CD4-positive, alpha-beta T cell treated with Interleukin-12 subunit alpha and Interleukin-12 subunit beta, for 1 hour (primary cell): Measurements from ENCODE around the gene ANKFY1.
"Not testable (repeated sequence)": the region's sequence is repeated elsewhere in the genome, so short reads cannot be mapped to it uniquely, and the experiment has no call there.

ENCODE experiments used
- DNase-seq: peaks from one replicate; pipeline ENCODE4 v3.0.0-alpha.2; 2020

The ANKFY1 gene

DNA sequence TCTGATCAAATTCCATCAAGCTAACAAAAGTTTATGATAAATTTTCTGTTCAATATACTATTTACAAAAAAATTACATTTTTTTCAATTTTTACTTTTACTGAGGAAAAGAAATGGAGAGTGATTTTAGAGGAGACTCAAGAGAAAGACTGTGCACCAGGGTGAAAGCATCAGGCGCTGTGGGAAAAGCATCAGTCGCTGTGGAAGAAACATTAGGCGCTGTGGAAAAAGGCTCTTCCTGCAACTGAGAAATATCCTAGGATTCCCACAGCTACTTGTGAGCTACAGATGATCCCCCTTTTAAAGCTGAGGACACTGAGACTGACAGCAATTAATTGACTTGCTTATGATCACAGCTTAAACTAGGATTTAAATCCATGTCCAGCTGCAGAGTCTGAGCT, 4.9 kb downstream of the ANKFY1 start:
- no peak for DNase-seq

DNA sequence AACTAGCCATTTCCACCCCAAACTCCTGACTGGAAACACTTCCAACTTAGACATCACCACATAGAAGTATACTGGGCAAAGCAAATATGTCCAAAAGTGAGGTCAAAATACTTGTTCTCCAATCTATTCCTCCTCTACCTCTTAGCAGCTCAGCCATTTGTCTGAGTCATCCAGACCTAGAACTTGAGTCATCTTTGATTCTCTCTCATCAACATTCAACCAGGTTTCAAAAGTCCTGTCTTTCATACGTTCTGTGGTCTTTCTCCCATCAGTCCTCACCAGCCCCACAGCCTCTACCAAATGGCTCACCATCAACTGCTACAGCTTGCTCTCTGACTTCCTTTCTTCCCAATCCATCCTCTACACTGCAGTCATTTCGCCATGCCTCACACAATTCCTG, 6.8 kb downstream of the ANKFY1 start:
- no peak for DNase-seq

DNA sequence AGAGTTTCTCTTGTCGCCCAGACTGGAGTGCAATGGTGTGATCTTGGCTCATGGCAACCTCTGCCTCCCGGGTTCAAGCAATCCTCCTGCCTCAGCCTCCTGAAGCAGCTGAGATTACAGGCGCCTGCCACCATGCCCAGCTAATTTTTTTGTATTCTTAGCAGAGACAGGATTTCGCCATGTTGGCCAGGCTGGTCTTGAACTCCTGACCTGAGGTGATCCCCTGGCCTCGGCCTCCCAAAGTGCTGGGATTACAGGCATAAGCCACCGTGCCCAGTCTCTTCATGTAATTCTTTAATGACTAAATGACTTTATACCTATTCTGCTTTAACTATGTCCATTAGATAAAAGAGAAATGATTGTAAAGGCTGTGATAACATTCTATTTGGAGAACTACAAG, 8.5 kb downstream of the ANKFY1 start:
- DNase-seq = not testable (repeated sequence)

DNA sequence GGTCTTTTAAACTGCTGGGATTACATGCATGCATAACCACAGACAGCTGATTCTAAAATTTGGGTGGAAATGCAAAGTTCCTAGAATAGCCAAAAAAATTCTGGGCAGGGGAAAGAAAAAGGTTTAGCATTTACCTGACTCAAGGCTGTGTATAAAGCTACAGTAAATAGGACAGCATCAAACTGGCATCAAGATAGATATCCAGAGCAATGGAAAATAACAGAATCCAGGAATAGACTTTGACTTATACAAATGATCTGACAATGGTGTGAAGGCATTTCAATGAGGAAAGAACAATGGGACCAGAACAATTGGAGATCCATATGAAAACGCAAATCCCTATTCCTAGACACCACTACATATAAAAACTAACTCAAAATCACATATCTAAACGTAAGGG, 12.9 kb downstream of the ANKFY1 start:
- DNase-seq = no peak

DNA sequence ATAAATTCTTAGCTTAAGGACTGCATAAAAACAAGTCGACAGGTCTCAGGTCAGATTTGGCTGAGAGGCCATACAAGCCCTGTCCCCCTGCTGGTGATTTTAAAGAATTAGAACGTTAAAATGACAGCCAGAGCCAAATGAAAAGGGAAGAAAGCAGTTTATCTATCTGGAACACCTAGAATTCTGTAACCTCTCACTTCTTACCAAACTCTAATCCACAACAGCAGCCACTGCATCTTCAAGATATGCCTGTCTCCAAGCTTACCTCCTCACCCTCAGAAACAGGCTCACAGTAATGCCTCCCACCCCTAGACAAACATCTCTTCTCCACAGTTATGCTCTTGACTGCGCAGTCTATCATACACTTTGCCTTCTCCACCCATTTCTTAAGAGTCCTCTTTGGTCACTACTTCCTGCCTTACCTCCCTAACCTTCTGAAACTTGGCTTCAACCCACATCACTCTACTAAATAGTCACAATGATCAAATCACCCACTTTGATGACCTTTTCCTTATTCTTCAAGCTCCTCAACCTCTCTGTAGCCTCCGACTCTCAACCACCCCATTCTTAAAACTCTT, 14.2 kb downstream of the ANKFY1 start:
- peak; percentile 32 for DNase-seq

DNA sequence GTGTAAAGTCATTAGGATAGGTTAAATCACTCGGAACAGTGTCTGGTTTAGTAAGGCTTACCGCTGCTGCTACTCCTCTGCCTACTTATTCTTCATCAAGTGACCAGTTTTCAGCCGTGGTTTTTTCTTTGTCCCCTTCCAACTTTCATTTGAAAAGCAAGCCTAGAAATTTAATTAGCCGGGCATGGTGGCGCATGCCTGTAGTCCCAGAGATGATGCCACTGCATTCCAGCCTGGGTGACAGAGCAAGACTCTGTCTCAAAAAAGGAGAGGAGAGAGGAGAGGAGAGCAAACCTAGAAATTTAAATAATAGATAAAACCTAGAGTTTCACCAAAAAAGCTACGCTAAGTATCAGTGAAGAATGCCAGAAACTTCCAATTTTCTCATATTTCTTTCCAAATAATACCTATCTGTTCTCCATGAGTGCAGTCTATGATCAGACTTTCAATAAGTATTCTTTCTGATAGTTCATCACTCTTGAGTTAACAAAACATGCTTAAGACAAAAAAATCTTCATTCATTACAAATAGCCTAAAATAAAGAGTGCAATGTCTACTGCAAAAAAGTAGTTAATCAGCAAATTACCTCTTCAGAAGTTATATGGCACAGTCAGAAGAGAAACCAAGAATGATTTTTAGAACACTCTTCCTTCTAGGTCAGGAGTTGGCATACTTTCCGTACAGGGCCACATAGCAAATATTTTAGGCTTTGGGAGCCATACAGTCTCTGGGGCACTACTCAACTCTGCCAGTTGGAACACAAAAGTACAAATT, 15.1 kb downstream of the ANKFY1 start:
- DNase-seq = no peak

DNA sequence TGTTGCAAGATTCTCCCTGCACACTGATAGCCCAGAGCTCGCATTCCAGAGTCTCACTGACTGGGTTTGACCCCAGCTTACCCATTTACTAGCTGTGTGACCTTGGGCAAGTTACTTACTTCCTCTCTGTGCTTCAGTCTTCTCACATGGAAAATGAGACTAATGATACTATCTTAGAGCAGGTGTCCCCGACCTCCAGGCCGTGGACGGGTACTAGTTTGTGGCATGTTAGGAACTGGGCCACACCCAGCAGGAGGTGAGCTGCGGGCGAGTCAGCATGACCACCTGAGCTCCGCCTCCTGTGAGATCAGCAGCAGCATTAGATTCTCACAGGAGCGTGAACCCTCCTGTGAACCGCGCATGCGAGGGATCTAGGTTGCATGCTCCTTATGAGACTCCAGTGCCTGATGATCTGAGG, 15.8 kb downstream of the ANKFY1 start:
- no peak for DNase-seq

DNA sequence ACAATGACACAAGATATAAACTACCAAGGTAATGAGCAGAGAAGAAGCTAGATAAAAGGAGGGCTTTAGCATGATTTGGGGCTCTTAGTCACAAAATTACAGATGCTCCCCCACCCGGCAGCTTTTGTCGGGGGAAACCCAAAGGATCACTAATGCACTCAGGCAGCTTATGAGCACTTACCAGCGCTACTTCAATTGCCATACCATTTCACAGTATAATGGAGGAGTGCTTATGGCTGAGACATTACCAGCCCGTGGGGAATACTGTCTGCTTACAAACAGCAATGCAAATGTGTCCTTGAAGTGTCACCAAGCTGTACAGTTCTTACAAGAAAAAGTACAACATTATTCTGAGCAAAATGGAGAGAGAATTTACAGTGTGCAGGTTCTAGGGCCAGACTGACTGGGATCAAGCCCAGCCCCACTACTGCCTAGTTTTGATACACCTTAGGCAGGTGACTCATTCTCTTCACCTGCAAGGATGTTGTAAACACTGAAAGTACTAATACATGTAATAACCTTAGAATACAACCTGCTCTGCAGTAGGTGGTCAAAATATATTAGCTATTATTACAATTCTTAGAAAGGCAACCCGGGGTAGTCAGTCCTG, 16.3 kb downstream of the ANKFY1 start:
- DNase-seq = no peak

DNA sequence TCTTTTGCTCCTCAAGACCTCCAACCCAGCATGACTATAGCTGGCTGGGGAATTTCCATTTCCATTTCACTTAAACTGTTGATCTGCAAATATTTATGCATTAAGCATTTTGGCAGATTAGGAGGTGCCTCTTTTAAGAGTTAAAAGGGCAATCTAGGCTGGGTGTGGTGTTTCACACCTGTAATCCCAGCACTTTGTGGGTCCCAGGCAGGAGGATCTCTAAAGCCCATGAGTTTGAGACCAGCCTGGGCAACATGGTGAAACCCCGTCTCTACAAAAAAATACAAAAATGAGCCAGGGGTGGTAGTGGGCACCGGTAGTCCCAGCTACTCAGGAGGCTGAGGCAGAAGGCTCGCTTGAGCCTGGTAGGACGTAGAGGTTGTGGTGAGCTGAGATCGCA, 17.1 kb downstream of the ANKFY1 start:
- no peak for DNase-seq

DNA sequence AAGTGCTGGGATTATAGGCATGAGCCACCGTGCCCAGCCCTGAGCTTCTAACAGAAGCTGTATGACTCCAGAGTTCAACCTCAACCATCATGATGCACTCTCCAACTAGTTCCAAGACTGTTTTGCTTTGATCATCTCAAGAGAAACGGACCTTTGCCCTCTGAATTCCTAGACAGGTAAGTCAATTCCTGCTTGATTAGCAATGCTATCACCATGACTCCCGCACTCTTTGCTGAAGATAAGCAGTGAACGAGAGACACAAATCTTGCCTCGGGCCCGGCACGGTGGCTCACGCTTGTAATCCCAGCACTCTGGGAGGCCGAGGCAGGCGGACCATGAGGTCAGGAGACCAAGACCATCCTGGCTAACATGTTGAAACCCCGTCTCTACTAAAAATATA, 22.2 kb downstream of the ANKFY1 start:
- DNase-seq = no peak

DNA sequence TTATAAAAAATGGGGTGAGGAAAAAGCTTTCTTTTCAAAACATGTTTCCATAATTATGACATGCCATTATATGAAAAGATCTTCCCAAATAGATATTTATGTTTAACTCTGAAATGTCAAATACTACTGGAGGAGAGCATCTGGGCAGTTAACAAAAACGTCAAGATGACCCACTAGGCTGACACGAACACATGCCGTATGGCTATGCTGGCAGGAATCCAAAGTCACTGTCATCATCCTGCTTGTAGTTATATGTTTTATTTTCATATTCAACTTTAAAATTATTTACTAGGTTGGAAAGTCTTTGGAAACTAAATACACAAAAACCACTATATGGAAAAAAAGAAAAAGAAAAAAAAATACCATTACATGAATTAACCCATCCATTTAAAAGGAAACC, 27.3 kb downstream of the ANKFY1 start:
- DNase-seq = no peak

DNA sequence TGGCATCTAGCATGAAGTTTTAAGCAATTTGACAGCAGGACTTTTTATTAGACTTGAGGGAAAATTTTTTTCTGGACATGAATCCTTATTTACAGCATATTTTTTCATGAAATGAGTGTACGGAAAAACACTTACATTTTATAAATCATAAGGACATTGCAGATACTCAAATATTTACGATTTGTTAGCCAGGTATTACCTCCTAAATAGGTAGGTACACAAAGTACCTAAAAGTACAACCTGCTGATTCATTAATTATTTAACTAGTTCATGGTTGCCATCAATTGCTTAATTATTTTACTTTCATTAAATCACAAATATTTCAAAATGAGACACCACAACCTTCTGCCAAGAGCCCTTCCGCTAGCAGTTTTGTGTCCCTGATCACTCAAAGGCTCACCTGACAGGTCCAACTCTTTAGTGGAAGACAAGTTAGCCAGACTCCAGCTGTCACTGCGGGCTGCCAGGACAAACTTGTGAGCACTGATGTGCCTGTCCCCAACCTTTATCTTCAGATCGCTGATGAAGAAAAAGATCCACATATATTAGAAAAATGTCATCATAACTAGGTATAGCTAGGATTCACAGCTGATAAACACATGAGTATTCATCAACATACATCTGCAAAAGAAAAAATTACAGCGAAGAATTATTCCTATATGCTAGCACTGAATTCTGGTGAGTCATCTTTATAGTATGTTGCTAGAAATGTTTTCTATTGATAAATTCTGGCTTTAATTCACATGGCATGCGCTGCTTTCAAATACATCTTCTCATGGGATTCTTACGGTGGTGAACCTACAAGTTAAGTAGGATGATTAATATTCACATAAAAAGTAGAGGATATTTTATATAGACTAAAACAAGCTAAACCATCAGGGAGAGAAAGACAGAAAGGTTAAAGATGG, 28.2 kb downstream of the ANKFY1 start:
- DNase-seq = no peak

DNA sequence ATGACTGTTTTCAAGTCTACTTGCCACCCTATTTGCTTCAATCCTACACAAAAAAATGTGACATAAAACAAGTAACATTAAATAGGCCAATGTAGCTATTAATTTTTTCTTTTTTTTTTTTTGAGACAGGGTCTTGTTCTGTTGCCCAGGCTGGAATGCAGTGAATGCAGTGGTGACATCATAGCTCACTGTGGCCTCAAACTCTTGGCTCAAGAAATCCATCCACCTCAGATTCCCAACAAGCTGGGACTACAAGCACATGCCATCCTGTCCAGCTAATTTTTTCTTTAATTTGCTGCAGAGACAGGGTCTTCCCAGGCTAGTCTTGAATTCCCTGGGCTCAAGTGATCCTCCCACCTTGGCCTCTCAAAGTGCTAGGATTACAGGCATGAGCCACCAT, 29.4 kb downstream of the ANKFY1 start:
- no peak for DNase-seq

DNA sequence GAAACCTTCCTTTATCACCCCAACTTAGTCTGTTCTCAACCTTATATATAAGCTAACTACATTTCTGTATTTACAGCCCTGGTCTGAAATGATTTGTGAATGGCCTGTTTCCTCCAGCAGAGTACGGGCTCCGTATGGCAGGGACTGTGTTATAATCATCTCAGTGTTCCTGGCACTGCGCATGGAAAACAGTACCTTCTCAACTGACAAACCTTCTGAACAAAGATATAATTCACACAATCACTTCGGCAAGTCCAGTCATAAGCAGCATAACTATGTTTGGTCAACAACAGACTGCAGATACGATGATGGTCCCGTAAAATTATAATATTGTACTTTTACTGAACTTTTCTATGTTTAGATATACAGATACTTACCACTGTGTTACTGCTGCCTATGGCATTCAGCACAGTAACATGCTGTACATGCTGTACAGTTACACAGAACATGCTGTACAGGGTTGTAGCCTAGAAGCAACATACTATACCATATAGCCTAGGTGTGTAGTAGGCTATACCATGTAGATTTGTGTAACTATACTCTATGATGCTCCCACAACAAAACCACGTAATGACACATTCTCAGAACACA, 30.0 kb downstream of the ANKFY1 start:
- no peak for DNase-seq

DNA sequence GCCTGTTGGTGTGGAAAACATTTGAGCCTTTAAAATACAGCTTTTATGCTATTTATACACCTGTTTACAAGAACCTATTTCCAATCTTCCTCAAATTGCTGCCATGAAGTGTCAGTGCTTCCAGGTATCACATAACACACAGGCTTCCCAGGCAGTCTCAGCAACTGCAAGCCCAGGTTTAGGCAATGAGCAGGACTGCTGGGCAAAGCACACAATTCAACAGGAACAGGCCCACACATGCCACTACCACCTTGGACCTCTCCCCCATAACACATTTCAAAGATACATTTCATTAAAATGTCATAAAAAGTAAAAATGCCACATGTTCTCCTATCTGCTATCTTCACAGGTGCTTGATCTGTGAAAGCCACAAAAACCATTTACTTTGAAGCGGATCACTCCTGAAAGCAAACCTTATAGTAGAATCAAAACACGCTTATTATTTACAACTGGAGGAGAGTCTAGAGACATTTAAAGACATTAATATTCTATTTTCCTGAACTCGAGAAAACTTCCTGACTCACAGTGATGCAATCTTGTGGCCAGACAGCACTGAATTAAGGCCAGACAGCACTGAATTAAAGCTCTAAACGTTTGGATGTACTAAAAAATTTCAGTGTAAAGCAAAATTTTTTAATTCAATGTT, 31.5 kb downstream of the ANKFY1 start:
- peak; percentile 14 for DNase-seq

DNA sequence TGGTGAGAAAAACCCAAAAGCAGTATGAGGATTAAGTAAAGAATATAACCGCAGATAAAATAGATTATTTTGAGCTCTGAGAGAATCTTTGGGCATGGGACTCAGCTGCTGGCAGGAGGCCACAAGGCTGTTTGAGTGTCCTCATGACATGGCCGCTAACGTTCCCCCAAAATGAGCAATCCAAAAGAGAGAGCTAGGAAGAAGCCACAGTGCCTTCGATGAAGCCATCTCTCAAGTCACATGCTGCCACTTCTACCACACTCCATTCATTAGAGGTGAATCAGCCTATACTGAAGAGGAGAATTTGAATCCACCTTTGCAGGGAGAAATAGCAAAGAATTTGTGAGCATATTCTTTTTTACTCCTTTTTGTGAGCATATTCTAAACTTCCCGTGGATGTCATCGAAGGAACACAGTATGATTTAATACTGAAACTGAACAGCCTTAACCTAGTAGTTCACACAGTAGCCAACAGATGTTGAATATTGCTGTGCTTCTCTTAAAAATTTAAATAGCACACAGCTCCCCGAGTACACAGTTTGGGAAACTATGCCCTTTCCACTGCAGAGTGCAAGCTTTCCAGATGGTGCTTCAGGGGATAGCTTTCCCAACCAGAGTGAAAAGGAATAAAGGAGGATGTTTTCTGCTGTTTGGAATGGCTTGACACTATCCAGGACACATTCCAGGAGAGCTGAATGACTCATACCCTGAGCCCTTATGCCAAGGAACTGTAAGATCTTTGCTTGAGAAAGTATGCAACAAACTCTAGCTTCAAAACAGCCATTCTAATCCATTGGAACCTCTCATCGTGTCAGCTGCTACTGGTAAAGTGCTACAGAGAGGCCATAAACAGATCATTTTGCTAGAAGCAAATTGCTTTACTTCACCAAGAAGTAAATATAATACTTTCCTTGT, 33.9 kb downstream of the ANKFY1 start:
- DNase-seq = no peak

DNA sequence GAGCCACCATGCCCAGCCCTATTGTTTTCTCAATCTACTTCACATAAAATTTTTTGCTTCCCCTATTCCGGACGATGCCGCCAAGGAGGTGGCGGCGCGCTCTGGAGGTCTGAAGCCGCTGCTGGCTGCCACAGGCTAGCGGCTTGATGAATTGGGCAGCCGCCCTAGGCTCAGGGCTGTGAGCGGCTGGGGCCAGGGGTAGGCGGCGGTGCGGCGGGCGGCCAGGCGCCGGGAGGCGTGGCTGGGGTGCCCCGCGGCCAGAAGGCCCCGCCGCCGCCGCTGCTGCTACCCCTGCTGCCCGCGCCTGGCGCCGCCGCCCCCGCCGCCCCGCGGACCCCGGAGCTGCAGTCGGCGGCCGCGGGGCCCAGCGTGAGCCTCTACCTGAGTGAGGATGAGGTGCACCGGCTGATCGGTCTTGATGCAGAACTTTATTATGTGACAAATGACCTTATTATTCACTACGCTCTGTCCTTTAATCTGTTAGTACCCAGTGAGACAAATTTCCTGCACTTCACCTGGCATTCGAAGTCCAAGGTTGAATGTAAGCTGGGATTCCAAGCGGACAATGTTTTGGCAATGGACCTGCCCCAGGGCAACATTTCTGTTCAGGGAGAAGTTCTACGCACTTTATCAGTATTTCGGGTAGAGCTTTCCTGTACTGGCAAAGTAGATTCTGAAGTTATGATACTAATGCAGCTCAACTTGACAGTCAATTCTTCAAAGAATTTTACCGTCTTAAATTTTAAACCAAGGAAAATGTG, 41.7 kb downstream of the ANKFY1 start:
- DNase-seq = no peak

DNA sequence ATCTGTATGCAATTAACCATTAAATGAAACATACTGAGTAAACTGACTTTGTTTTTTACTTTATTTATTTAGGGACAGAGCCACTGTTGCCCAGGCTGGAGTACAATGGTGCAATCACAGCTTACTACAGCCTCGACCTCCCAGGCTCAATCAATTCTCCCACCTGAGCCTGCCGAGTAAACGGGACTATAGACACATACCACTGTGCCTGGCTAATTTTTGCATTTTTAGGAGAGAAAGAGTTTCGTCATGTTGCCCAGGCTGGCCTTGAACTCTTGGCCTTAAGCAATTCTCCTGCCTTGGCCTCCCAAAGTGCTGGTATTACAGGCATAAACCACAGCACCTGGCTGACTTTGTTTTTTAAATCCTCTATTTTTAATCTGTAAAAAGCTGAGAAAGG, 42.6 kb downstream of the ANKFY1 start:
- DNase-seq = no peak

DNA sequence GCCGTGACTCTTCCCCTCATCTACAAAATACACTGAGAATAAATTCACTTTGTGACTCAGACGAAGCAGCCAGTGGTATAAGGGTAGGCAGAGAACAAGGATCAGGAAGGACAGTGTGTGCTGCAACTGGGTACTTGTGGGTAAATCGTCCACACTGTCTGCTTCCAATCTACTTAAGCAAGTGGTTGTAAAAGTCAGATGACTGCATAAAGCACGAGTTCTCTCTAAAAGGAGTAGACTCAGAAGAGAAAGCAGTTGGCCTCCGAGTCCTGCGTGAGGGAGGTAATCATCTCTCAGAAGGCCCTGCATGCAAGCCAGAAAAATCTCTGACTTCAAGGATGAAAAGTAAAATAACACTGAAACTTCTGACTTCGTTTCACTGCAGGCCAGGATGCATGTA, 43.1 kb downstream of the ANKFY1 start:
- no peak for DNase-seq

DNA sequence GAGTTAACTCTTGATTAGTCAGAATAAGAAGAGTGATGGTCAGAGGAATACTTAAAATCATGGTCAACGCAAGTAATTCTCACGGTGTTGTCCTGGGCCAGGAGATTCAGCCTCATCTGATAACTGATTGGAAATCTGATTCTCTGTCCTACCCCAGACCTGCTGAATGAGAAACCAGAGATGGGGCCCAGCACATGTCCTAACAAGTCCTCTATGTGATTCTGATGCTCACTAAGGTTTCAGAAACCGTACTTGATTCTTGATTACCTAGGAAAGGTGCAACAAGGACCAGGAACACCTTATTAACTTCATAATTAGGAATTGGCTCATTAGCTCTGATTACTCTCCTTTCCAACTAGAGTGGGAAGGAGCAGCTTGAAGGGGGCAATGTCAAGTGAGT, 44.5 kb downstream of the ANKFY1 start:
- DNase-seq = no peak
